EH (cell line): Measurements from ENCODE around the gene WRAP73.
"Not testable (repeated sequence)": the region's sequence is repeated elsewhere in the genome, so short reads cannot be mapped to it uniquely, and the experiment has no call there.

Source experiments
- DNase-seq: peaks from one replicate; pipeline ENCODE4 v3.0.0-alpha.2; 2015; ENCODE audit warnings: low read depth

WRAP73 gene

GRCh38 chr1:3596663-3597598 lies 53.0 kb downstream of the WRAP73 start:
- no peak for DNase-seq

GRCh38 chr1:3595949-3596348 lies 54.0 kb downstream of the WRAP73 start:
- DNase-seq, result no peak

DNA sequence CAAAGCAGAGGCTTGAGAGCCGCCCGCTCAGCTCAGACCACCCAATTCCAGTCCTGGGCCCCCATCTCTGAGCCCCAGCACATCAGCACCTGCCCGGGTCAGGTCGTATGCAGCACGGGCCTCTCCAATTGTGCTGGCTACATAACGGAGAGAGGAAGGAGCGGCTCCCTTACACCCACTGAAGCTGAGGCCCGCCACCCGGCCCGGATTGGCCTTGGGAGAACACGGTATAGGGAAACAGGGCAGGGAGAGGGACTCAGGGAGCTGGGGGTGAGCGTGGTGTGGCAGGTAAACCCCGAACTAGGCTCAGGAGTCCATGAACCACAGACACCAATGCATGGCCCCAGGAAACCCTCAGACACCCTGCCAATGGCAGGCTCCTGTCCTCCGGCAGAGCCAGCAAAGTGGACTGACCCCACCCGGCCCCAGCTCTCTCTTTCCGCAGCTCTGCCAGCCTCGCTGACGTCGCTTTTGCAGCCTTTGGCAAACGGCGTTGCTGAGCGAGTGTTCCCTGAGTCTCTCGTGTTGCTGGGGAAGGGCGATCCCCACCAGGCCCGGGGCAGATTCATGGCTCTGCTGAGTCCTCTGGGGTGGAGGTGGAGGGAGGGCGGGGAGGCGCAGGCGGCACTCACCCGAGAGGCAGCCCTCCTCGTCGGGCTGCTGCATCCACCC lies 55.1 kb downstream of the WRAP73 start:
- DNase-seq, result no peak

DNA sequence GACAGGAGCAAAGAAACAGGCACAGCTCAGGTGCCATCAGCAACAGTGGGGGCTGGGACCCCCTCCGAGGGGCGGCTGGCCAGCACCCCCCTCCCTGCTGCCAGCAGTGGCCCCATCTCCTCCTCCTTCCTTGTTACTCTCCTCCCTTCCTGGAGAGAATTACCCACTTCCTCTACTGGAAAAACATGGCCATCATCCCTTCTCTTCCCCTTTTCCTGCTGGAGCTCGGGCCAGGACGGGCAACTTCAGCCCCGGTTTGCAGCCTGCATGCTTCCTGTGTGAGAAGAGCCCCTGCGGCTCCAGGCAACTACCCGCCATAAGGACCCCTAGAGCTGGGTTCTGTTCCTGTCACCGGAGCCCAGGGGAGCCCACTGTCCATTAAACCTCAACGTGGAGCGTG lies 56.2 kb downstream of the WRAP73 start:
- DNase-seq, result no peak

- DNase-seq, result no peak
Measured at GRCh38 chr1:3593334-3593733, 56.6 kb downstream of the WRAP73 start.

- no peak for DNase-seq
Measured at GRCh38 chr1:3590951-3591865, 58.7 kb downstream of the WRAP73 start.

DNA sequence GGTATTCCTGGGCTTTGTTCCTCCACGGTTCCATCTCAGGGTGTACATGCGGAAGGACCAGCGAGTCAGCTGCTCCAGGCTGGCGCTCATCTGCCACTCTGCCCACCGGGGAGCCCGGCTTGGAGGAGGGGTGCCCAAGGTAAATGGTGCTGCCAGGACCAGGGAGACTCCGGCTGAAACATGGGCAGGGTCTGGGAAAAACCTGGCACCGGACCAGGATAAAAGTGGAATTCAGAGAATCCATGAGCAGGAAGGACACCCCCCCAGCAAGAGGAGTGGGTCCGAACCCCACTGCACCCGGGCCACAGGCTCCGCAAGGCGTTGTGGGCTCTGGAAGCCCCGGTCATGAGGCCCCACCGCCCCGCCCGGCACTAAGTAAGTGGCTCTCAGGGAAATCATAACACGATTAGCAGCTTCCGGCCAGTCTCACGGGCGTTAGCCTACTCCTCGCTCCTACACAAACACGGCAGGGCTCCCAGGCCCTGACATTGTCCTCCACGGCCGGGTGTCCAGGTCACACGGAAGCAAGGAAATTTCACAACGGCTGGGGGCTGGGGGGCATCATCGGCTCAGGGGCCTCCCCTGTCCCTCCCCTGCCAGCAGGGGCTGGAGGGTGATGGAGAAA lies 59.7 kb downstream of the WRAP73 start:
- DNase-seq, result no peak

DNA sequence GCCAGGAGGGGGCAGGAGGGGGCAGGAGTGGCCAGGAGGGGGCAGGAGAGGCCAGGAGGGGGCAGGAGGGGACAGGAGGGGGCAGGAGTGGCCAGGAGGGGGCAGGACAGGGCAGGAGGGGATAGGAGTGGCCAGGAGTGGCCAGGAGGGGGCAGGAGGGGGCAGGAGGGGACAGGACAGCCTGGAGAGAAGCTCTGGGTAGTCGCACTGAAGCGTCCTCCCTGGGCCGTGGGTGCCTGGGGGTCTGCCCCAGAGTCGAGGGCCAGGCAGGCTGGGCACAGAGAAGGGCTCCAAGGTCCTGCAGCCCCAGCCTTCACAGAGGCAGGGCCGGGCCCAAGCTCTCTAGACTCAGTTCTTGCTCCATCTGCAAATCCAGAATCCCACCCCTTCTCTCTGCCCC lies 61.5 kb downstream of the WRAP73 start:
- no peak for DNase-seq

DNA sequence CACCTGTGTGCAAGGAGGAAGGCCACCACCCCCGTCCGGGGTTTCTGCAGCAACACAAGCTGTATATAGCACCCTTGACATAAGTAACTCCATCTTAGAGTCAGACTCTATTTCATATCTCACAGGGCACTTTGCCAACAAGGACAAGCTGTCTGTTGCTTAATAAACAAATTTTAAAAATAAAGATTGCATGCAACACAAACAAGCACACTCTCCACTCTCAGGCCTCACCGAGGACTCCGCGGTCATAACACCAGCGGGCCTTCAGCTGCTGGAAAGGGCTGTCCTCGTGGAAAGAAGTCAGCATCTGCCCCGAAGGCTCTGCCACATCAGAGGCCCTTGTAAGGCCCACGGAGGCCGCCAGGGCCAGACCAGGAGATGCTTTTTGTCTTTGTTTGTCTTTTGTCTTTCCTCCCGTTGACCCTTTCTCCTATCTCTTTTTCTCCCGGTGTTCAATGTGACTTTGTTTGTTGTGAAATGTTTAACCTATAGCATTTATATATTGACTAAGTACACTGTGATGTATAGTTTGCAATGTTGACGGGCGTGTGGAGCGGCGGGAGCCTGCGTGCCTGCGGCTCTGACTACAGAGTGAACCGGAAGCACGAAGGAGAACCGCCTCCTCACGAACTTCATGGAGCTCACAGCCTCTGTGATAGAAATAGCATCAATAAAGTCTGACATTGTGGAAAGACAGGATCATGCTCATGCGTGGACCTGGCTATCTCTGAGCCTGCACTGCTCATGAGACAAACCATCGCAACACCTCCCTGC lies 62.7 kb downstream of the WRAP73 start:
- no peak for DNase-seq

DNA sequence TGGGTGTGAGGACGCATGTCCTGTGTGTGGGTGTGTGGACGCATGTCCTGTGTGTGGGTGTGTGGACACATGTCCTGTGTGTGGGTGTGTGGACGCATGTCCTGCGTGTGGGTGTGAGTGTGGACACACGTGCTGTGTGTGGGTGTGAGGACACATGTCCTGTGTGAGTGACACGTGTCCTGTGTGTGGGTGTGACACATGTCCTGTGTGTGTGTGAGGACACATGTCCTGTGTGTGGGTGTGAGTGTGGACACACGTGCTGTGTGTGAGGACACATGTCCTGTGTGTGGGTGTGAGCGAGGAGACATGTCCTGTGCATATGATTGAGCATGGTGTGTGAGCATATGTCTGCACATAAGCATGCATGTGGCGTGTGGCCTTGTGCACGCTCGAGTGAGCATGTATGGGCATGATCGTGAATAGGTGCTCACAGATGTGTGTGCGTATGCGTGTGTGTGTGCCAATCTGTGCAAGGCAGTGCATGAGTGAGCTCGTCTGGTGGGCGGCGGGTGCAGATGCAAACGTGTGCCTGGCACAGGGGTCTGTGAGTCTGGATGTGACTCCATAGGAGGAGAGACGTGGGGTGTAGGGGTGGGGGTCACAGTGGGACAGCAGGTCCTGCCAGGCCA lies 63.8 kb downstream of the WRAP73 start:
- DNase-seq, result no peak

DNA sequence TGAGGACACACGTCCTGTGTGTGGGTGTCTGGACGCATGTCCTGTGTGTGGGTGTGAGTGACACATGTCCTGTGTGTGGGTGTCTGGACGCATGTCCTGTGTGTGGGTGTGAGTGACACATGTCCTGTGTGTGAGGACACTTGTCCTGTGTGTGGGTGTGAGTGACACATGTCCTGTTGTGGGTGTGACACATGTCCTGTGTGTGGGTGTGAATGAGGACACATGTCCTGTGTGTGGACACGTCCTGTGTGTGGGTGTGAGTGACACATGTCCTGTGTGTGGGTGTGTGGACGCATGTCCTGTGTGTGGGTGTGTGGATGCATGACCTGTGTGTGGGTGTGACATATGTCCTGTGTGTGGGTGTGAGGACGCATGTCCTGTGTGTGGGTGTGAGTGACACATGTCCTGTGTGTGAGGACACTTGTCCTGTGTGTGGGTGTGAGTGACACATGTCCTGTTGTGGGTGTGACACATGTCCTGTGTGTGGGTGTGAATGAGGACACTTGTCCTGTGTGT lies 64.5 kb downstream of the WRAP73 start:
- DNase-seq, result not testable (repeated sequence)

GRCh38 chr1:3584915-3585314 lies 65.0 kb downstream of the WRAP73 start:
- no peak for DNase-seq

- not testable (repeated sequence) for DNase-seq
Measured at GRCh38 chr1:3583751-3584150, 66.2 kb downstream of the WRAP73 start.

GRCh38 chr1:3581296-3582036 lies 68.4 kb downstream of the WRAP73 start:
- peak; percentile 10 for DNase-seq
